HG03280 (cell line): ENCODE results near the gene RAB3IL1.
A peak's percentile ranks its signal among the peaks of the same experiment; 100 is the strongest.

Experiments
- ATAC-seq: cut with Tn5 transposase; IDR thresholded peaks from one replicate; pipeline ENCODE4 v1.9.1; 2021; ENCODE audit warnings: mild to moderate bottlenecking, moderate library complexity; ENCODE audit not compliant: unreplicated experiment

Gene RAB3IL1

DNA sequence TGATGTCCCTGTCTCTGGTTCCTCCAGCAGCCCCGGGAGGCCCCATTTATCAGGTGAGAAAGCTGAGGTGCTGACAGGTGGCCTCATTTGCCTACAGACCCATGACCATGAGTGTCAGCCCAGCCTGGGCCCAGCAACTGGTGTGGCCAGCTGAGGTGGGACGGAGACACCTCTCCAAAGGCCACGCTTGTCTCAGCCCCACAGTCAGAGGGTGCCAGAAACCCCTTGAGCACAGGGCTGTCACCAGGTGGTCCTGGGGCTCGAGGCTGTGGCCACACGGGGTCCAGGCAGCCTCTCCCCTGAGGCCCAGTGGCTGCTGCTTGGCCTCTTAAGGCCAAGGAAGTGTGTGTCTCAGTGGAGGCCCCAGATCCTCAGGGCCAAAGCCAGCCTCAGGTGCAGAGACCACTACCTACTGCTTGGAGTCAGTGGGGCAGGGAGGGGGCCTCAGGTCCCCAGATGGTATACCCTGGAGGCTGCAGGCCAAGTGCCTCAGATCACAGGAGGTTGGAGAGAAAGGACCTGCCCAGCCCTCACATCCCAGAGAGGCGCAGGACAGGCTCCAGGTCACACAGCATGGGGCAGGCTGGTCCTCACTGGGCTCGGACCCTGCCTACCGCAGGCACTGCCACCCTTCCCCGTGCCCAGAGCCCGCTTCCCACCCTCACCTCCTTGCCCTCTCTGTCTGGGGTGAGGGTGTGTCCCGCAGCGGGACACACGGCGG, 11.4 kb downstream of the RAB3IL1 start:
- no peak for ATAC-seq

DNA sequence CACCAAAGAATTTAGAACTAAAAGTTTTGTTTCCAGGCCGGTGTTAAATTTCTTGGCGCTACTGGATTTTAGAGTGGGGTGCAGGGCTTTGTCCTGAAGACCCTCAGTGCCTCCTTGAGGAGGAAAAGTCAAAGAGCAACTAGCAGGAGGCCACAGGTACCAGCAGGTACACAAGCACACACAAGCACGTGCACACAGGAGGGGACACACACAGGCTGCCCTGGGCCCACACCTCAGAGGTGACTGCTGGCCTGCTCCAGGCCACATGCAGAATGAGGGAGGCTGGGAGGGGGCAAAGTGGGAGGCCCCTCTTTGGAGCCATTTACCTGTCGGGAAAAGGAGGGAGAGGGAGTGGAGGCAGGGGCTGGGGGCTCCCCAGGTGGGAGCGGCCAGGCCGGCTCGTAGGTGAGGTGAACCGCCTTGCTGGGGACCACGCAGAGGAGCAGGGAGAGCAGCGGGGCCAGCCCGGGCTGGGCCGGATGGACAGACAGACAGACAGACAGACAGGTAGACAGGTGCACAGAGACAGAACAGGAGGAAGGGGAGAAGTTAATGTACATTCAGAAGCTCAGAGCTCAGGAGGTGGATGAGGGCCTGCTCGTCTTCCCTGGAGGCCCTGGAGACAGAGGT, 12.2 kb downstream of the RAB3IL1 start:
- no peak for ATAC-seq

GRCh38 chr11:61904539-61905048, 12.8 kb downstream of the RAB3IL1 start:
- no peak for ATAC-seq

GRCh38 chr11:61903845-61904244, 13.5 kb downstream of the RAB3IL1 start:
- no peak for ATAC-seq

- no peak for ATAC-seq
These were observed 15.1 kb downstream of the RAB3IL1 start for GRCh38 chr11:61902313-61902712.

DNA sequence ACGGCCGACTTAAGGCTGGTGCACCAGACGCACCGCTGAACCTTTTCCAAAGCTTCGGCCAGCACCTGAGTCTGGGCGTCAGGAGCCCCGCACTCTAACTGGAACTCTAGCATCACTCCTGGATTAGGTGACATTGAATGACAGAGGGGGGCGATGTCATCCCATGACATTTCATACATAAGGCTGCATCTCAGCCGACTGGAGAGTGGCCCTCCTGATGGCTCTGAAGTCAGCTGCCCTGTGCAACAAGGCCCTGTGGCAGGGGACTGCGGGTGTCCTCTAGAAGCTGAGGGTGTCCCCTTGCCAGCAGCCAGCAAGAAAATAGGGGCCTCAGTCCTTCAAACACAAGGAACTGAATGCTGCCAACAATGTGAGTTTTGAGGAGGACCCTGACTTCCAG, 16.0 kb downstream of the RAB3IL1 start:
- ATAC-seq, result no peak

- no peak for ATAC-seq
These were observed 17.1 kb downstream of the RAB3IL1 start for GRCh38 chr11:61900251-61900650.

DNA sequence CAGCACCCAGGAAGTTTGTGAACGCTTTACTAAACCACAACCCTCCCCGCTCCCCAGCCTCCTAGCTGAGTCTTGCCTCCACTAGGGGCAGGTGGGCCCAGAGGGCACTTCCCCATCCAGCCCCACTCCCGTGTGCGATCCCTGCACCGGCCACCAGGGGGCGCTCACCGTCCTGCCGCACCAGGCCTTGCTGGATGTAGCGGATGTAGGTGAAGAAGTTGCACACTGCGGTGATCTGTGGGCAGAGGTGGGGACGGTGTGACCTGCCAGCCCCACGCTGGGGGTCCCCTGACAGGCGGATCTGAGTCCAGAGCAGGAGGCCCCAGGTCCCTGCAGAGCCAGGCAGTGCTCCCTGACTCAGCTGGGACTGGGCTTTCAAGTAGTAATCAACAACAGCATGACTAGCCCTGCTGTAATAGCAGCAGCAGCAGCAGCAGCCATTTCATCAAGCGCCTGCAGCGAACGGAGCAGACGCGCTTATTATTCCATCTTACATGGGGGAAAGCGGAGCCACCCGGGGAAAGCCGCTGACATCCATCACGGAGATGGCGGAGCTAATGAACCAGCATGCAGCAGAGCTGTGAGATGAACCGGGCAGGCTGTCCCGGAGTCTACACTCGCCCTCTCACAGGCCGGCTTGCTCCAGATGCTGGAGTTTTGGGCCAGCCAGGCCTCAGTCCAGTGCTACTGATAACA, 18.1 kb downstream of the RAB3IL1 start:
- ATAC-seq, result peak; percentile 74

DNA sequence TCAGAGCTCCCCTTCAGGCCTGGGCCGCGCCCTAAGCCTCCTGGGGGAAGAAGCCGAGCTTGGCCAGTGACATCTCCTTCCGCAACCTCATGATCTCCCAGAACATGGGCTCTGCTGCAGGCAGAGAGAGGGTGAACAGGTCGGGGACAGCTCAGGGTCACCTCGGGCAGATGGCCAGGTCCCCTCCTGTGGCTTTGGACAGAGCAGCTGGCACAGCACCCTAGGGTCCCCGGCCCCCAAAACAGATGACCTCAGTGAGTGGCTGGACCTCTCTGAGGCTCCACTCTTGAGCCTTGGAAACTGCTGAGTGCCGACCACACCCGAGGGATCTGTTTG, 19.2 kb downstream of the RAB3IL1 start:
- ATAC-seq, result no peak

DNA sequence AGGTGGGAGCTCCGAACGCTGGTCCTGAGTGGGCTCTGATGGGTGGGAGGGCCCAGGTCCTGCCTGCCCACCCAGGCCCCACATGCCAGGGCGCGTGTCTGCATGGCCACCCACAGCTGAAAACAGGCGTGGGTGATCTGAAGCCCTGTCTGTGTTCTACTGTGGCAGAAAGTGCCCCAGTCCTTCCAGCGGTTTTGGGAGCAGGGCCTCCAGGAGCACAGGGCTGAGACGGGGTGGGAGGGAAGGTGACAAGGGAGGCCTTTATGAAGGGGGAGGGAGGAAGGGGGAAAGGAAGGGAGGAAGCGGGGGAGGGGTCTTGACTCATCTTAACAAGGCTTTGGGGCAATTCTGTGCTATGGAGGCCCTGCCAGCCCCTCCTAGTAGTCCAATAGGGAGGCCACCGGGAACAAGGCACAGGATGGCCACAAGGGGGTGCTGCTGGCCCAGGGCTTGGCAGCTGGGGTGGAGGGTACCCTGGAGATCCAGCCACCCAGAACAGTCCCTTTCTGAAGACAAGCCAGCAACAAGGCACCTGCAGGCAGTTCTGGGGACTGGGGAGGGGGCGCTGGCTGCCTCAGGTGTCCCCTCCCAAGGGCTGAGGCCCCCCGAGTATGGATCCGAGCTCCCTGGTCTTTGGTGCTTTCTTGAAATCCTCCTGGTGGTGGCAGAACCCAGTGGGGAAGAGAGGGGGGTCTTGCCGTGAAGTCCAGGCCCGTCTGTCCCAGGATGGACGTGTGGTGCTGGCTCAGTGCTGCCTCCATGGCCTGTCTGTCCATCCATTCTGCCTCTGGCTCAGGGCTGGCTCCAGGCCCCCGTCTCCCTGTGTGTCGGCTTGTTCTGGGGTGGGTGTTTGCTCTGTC, 19.7 kb downstream of the RAB3IL1 start:
- no peak for ATAC-seq

DNA sequence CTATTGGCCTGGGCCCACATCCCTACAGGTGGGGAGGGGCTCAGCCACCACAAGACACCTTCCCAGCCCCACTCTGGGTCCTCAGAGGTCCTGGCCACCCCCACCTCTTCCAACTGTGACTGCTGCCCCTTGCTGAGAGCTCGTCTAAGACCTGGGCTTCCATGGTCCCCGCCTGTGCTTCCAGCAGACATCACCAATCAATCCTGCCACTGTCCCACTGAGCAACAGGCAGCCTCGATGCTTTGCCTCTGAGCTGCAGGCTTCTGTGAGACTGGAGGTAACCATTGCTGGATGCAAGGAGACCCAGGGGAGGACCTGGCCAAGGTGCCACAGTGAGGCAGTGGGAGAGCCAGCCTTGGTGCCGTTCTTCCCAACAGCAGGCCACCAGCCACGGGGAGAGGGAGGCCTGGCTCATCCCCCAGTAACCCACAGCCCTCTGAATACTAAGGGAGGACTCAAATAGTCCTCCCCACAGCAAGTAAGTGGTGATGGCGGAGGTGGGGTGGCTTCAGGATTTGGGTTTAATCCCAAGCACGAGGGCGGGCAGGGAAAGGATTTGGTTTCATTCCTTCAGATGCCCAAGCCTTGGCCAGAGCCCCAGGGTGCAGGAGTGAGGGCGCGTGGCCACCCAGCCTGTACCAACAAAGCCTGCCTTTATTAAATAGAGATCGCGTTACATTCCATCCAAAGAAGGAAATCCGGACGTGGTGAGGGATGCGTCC, 20.5 kb downstream of the RAB3IL1 start:
- ATAC-seq, result no peak

GRCh38 chr11:61895718-61896059, 21.7 kb downstream of the RAB3IL1 start:
- no peak for ATAC-seq

- no peak for ATAC-seq
These were observed 22.2 kb downstream of the RAB3IL1 start for GRCh38 chr11:61895046-61895717.

DNA sequence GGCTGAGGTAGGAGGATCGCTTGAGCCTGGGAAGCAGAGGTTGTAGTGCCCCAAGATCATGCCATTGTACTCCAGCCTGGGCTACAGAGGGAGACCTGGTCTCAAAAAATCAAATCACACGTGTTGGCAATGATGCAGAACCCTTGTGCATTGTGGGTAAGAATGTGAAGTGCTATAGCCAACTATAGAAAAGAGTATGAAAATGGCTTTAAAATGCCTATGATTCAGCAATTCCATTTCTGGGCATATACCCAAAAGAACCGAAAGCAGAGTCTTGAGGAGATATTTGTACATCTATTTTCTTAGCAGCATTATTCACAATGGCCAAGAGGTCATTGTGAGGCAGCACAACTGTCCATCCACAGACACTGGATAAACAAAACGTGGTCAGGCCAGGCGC, 23.4 kb downstream of the RAB3IL1 start:
- no peak for ATAC-seq

DNA sequence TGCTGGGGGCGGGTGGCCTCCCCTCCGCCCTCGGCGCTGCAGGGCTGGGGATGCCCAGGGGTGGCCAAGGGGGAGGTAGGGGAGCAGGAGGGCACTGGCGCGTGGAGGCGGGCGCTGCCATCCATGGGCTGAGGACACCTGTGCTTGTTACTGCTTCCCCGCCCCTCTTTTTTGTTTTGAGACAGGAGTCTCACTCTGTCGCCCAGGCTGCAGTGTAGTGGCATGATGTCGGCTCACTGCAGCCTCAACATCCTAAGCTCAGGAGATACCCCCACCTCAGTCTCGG, 25.3 kb downstream of the RAB3IL1 start:
- ATAC-seq, result no peak

GRCh38 chr11:61891331-61892084, 25.9 kb downstream of the RAB3IL1 start, which contains the start of gene FADS3:
TSS of gene FADS3 (minus strand) at chr11:61891545. CDS start at chr11:61891381, 164 bp downstream.
- ATAC-seq, result peak; percentile 59

- ATAC-seq, result peak; percentile 29
These were observed 26.6 kb downstream of the RAB3IL1 start for GRCh38 chr11:61890529-61891330.

- ATAC-seq, result no peak
These were observed 27.5 kb downstream of the RAB3IL1 start for GRCh38 chr11:61889831-61890230.

DNA sequence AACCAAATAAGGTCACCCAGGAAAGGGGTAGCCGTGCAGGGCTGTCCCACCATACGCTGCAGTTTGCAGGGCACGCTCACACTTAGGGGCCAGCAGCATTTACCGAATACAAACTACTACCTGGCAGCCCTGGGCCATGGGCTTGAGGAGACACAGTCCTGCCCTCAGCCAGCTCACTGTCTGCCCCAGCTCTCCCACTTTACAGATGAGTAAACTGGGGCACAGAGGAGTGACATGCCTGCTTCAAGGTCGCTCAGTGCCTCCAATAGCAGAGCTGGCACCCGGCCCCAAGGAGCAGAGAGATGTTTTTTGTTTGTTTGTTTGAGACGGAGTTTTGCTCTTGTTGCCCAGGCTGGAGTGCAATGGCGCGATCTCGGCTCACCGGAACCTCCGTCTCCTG, 28.8 kb downstream of the RAB3IL1 start:
- no peak for ATAC-seq
